Heart left ventricle (tissue), 16 donors: Measurements from ENCODE around the gene MED29. TPM values are rescaled to one million over a fixed set of nuclear protein-coding genes. Genes with fewer than 3 reads are reported as not detected.

ENCODE experiments used
- ATAC-seq, 4 donors: fragments of 200-7000 bp; cut with Tn5 transposase; one replicate each; pipeline ENCODE4 v1.9.1; 2020 to 2022; ENCODE audit warnings: moderate library complexity in 4 of 4, mild to moderate bottlenecking in 3 of 4, moderate number of reproducible peaks in 1 of 4
- DNase-seq, 5 donors: peaks; one replicate each; pipeline ENCODE4 v3.0.0-alpha.2; 2020
- H3K27ac ChIP-seq, 12 donors: fragments of 200-600 bp; sonication (generic) in 4 of 12; one replicate each; pipeline versions ENCODE4 v1.5.0 to v1.8.0; 2016 to 2022; ENCODE audit warnings: mild to moderate bottlenecking in 2 of 12
- H3K27me3 ChIP-seq, 9 donors: fragments of 200-600 bp; sonication (generic) in 2 of 9; one replicate each; pipeline versions ENCODE4 v1.5.1 to v1.8.0; 2016 to 2022; ENCODE audit warnings: mild to moderate bottlenecking in 3 of 9
- H3K36me3 ChIP-seq, 9 donors: fragments of 200-600 bp; sonication (generic) in 2 of 9; one replicate each; pipeline versions ENCODE4 v1.5.0 to v1.8.0; 2018 to 2022; ENCODE audit warnings: mild to moderate bottlenecking in 2 of 9
- H3K4me1 ChIP-seq, 12 donors: fragments of 200-600 bp; sonication (generic) in 4 of 12; one replicate each; pipeline versions ENCODE4 v1.5.0 to v1.8.0; 2016 to 2022; ENCODE audit warnings: mild to moderate bottlenecking in 3 of 12
- H3K4me3 ChIP-seq, 12 donors: fragments of 200-600 bp; sonication (generic) in 4 of 12; one replicate each; pipeline versions ENCODE4 v1.5.0 to v1.8.0; 2017 to 2022; ENCODE audit warnings: mild to moderate bottlenecking in 9 of 12, moderate library complexity in 4 of 12
- H3K9me3 ChIP-seq, 12 donors: fragments of 200-600 bp; sonication (generic) in 4 of 12; one replicate each; pipeline versions ENCODE4 v1.5.0 to v1.8.0; 2016 to 2022; ENCODE audit warnings: mild to moderate bottlenecking in 1 of 12
- POLR2A ChIP-seq, 2 donors: fragments of 450-650 bp; IDR thresholded peaks; one replicate each; pipeline ENCODE4 v1.6.1; 2017; ENCODE audit warnings: antibody characterized with exemption in 2 of 2, mild to moderate bottlenecking in 2 of 2, moderate library complexity in 2 of 2
- WGBS, 4 donors: extraction: QIAGEN DNeasy Blood & Tissue Kit in 2 of 4; methylation state at CpG; one replicate each; pipeline versions ENCODE4 v1.1.5 to v1.1.7; 2013 to 2018; 5-methylcytosine and 5-hydroxymethylcytosine counted together
- intact Hi-C, 10 donors: fragments of 100-400 bp; cut with DNase I; formaldehyde crosslinking; loops; one replicate each; pipeline versions ENCODE4 v1.11.1 to v1.14.2; 2022
- polyA plus RNA-seq, 2 donors: library from polyadenylated mRNA; stranded (reverse); fragments of 200-250 nt; gene quantifications; one replicate each; pipeline ENCODE4 v1.2.3, GENCODE V29; 2013
- total RNA-seq, 9 donors: library from RNA; depleted of rRNA in 2 of 9; stranded (reverse); fragments of >200 nt in 2 of 9; fragmentation: NEBNext Ultra II Directional in 3 of 9; extraction: Animal tissue kit (Norgen Biotek cat#: 25700) in 3 of 9; gene quantifications; one replicate each; pipeline versions ENCODE4 v1.1.0 to v1.2.4, GENCODE V29; 2016 to 2023
- TF ChIP-seq, protein P1 (sequence below), 12 donors: fragments of 200-600 bp; sonication (generic) in 4 of 12; IDR thresholded peaks; one replicate each; pipeline versions ENCODE4 v1.5.0 to v1.8.0; 2018 to 2022; ENCODE audit warnings: antibody characterized with exemption in 12 of 12, mild to moderate bottlenecking in 5 of 12
- donor health status: ischemic (EF 13 %, LVEDD 7.1; RV severe dilation, severe dysfunction).
- donor health status: healthy with polysubstance abuse.
- donor health status: DM: no; HTN: yes; CAD: no.
- donor health status: DM: no; HTN: no; CAD: no.
- donor health status: ischemic (EF 25% LVEDD 6.9; RV normal size, moderate dysfunction).
- donor health status: ischemic (EF 25% LVEDD 5.7; RV mildly dilated, moderate dysfunction).
- donor health status: healthy.
- donor health status: DM: yes; HTN: yes; CAD: no.
- donor health status: ischemic (EF 35%, LVEDD 5.7; RV mildly dilated, moderate dysfunction).
- donor health status: nonischemic (EF 11% LVEDD 7.7; RV severe dilation, severe dysfunction).
- donor health status: DM: yes; HTN: yes; CAD: no.
- donor health status: PGD.
- donor health status: ischemic (EF 29% LVEDD 5.4; RV normal size, mild dysfunction).
- donor health status: nonischemic (EF 23%, LVEDD 6.1; RV moderate dilation, normal function).

MED29 gene
- total and polyA plus RNA-seq, 11 donors: 26.3 to 53.0 (median 34.1) TPM

DNA sequence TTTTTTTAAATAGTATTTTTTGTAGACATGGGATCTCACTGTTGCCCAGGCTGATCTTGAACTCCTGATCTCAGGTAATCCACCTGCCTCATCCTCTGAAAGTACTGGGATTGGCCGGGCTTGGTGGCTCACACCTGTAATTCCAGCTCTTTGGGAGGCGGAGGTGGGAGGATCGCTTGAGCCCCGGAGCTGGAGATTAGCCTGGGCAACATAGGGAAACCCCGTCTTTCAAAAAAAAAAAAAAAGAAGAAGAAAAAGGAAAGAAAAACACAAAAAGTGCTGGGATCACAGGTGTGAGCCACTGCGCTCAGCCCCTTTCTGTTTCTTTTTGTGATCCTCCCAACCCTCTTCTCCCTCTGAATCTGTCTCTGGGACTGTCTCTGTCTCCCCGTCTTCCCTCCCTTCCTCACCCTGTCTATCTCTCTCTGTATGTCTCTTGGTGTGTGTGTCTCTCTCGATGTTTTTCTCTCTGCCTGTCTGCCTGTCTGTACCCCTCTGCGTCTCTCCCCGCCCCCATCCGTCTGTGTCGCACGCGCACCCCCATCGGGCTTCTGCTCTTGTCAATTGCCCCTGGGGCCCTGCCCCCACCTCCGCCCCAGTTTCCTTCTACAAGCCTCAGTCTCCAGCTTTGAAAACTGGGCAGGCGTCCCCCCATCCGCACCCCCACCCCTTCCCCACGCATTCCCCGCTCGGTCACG lies 14.9 kb downstream of the MED29 start:
- intact Hi-C loops: no loop called here
- WGBS, 4 donors: 17 to 21% (median 19%) methylated on average over 21 to 22 of the region's 22 CpGs
- H3K9me3 ChIP-seq: no peaks in the 10 kb centered on the region
- H3K4me1 ChIP-seq: peaks cover 5 to 69% (median 34%) of the 10 kb centered on the region in 12 donors
- peak in 1 of 5 donors; percentile 35 for DNase-seq
- H3K4me3 ChIP-seq: peak overlapping the region; percentile 59 to 100 (median 96)
- H3K36me3 ChIP-seq: peaks cover 3 to 26% (median 14%) of the 10 kb centered on the region in 9 donors
- H3K27me3 ChIP-seq: no peaks in the 10 kb centered on the region
- peak overlapping the region; percentile 94 to 100 (median 99) for H3K27ac ChIP-seq
- TF ChIP-seq, protein P1, sequence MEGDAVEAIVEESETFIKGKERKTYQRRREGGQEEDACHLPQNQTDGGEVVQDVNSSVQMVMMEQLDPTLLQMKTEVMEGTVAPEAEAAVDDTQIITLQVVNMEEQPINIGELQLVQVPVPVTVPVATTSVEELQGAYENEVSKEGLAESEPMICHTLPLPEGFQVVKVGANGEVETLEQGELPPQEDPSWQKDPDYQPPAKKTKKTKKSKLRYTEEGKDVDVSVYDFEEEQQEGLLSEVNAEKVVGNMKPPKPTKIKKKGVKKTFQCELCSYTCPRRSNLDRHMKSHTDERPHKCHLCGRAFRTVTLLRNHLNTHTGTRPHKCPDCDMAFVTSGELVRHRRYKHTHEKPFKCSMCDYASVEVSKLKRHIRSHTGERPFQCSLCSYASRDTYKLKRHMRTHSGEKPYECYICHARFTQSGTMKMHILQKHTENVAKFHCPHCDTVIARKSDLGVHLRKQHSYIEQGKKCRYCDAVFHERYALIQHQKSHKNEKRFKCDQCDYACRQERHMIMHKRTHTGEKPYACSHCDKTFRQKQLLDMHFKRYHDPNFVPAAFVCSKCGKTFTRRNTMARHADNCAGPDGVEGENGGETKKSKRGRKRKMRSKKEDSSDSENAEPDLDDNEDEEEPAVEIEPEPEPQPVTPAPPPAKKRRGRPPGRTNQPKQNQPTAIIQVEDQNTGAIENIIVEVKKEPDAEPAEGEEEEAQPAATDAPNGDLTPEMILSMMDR (IDR thresholded peaks at IDR 0.05): no peak
- TF ChIP-seq POLR2A (IDR thresholded peaks at IDR 0.05): peak in 1 of 2 donors; percentile 25
- peak in 3 of 4 donors; percentile 0 to 1 (median 0) for ATAC-seq

DNA sequence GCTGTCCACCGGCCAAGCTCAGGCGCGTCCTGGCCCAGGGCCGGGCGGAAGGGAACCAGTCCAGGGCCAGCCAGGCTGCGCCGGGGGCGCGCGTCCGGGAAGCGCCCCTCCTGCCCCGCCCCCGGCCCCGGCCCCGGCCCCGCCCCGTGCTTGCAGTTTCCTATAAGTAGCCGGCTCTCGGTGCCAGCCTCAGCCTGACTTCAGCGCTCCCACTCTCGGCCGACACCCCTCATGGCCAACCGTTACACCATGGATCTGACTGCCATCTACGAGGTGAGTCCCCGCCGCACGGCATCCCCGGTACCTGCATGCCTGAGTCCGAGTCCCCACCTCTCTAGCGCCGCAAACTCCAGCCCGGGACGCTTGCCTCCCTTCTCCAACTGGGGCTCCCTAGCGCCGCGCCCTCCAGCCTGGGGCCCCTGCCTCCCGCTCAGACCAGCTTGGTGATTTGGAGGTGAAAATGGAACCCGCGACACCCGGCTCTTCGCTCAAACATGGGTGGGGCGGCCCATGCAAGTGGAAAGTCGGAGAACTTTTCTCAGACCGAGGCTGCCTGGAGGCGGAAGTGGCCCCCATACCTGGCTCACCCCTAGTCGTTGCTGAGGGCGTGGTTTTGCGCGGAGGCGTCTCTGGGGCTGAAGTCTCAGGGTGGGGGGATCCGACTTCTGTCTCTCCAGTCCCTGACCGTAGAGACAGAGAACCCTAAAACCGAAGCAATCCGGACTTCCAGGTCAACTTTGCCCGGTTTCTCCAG lies 15.7 kb downstream of the MED29 start, which contains the start of gene ZFP36:
Gene ZFP36 (plus strand): TSS at position 192 of the 754 bp plus-strand sequence. CDS start 58 bp downstream, at position 250.
- peak; percentile 66 to 99 for TF ChIP-seq POLR2A (IDR thresholded peaks at IDR 0.05)
- TF ChIP-seq, protein P1 (IDR thresholded peaks at IDR 0.05): peak in 1 of 12 donors; percentile 15
- intact Hi-C loops: no loop called here
- WGBS, 4 donors: 1% methylated on average over 29 to 56 of the region's 56 CpGs
- ATAC-seq (peak; percentile 20 to 58 (median 42)), DNase-seq (peak; percentile 91 to 95 (median 92))
- H3K4me1 ChIP-seq: peaks cover 7 to 68% (median 37%) of the 10 kb centered on the region in 12 donors
- H3K27me3 ChIP-seq: peaks cover 0 to under 1% (median 0%) of the 10 kb centered on the region in 9 donors
- peaks cover 3 to 26% (median 14%) of the 10 kb centered on the region in 9 donors for H3K36me3 ChIP-seq
- H3K4me3 ChIP-seq: peak within 1 kb of the TSS; percentile 59 to 100 (median 96)
- H3K27ac ChIP-seq: peak within 1 kb of the TSS; percentile 94 to 100 (median 99)
- H3K9me3 ChIP-seq: no peaks in the 10 kb centered on the region

DNA sequence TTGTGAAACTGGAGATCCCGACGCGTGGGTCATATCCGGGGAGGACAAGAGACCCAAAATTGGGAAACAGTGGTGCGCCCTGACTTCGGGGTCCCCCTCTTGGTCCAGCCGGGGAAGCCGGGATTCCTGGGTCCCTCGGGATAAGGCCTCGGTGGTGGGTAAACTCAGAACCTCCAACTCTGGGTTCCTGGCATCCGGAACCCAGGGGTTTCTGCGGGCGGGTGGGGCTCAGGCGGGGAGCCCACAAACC lies 16.2 kb downstream of the MED29 start:
- intact Hi-C loops: no loop called here
- Histone ChIP-seq H3K36me3 (peaks cover 3 to 26% (median 14%) of the 10 kb centered on the region in 9 donors), H3K27ac (peak overlapping the region; percentile 94 to 100 (median 99)), H3K27me3 (peaks cover 0 to 5% (median 0%) of the 10 kb centered on the region in 9 donors), H3K4me1 (peaks cover 7 to 63% (median 32%) of the 10 kb centered on the region in 12 donors), H3K9me3 (no peaks in the 10 kb centered on the region), H3K4me3 (peak overlapping the region; percentile 59 to 100 (median 96))
- 0 to 8% (median 2%) methylated on average over 5 to 14 of the region's 14 CpGs for WGBS, 4 donors
- ATAC-seq: no peak
- DNase-seq: peak in 1 of 5 donors; percentile 78
- no peak for TF ChIP-seq POLR2A (IDR thresholded peaks at IDR 0.05)
- TF ChIP-seq, protein P1 (IDR thresholded peaks at IDR 0.05): no peak
